GM18498 (cell line): ENCODE data around the gene CTDSP1.

Source experiments
- ATAC-seq: cut with Tn5 transposase; IDR thresholded peaks from one replicate; pipeline ENCODE4 v1.9.1; 2021; ENCODE audit warnings: mild to moderate bottlenecking, moderate library complexity; ENCODE audit not compliant: unreplicated experiment

Gene CTDSP1

DNA sequence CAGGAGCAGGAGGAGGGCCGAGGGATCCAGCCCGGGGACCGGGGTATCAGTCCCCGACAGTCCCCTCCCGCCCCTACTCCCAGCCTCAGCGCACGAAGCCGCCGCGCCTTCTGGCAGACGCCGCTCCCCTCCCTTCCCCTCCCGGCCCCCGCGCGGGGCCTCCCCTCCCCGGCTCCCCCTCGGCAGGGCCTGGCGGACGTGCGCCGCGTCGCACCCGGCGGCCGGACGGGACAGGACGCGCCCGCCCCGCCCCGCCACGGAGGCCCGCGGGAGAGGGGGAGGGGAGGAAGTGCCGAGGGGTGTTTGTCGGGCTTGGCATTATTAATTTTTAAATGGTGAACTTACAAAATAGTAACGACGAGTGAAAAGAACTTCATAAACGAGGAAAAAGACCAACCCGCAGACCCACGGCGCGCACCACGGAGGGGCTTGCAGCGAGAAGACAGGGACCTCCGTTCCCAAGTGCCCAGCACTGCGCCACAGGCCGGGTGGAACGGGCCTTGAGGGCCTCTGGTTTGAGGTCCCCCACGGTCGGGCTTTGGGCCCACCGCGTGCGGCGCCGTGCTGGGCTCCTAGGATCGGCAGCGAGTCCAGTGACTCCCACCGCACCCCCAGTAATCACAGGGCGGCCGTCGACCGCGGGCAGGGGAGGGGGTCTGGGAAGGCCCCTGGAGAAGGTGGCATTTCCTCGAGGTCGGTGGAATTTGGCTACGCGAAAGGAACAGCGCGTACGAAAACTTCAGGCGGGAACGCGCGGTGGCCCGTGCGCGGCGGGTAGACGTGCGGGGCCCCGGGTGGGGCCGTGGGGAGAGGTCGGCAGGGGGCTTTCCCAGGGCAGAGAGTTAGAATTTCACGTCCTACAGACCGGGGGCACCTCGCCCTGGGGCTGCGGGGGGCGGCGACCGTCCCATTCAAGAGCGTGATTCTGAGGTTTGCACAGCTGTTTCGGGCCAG, 954 bp upstream of the CTDSP1 start:
- ATAC-seq = peak; percentile 24

DNA sequence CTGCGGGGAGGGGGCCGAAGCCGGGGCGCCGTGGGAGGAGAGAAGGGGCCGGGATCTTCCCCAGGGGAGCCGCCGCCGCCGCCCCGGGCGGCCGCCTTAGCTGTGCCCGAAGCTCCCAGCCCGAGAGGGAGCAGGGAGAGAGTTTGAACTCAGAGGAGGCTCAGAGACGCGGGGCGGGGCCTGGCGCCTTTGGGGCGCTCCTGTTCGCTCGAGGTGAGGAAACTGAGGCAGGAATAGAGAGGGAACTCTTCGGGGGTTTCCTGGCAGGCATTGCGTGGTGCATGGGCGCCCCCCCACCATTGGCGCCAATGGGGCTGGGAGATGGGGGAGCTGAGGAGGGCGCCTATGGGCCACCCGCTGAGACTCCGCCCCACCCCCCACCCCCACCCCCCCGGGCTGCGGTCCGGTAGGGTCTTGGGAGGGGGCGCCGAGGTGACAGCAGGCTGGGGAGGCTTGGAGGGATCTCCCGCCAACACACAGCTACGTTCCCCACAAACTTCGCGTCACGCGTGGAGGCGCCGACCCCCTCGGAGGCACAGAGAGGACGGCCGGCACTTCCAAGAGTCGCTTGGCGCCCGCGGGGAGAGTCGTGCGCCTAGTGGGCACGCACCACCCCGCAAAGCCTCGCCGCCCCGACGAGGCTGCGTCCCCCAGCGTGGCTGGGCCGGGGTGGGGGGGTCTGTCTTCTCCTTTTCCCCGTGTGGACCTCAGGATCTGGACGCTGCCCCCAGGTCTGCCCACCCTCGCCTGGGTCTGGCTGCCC, 680 bp downstream of the CTDSP1 start:
- ATAC-seq = no peak

DNA sequence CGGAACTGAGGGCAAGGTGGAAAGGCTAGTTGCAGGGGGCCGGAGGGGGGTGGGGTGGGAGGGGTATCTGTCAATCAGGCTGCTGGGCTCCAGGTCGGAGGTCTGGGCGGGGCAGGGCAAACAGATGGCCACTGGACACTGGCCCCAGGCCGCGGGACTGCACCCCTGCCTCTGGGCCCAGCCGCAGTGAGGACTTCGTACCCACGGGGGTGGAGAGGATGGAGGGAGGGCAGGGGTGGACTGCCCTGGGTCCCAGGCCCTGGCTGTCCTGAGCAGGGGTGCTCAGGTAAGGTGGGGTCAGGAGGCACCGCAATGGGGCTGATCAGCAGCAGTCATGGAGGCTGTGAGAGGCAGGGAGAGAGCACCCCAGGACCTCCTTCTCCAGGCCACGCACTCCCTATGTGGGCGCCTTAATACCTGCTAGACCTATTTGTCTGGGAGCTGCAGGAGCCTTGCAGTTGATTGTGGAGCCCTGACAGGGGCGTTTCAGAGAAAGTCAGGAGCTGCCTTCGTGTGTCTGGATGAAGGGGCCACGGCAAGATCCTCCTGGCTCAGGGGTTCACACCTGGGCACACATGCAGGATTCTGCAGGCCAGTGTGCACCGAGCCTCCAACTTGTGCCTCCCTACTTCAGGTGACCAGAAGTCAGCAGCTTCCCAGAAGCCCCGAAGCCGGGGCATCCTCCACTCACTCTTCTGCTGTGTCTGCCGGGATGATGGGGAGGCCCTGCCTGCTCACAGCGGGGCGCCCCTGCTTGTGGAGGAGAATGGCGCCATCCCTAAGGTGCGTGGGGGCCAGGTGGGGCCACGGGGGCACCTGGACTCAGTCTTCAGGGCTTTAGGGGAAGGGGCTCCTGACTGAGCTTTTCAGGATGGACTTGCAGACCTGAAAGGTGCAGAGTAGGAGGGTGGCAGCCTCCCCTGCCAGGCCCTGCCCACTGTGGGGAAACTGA, 1.5 kb downstream of the CTDSP1 start:
- ATAC-seq = no peak

- ATAC-seq = no peak
Observed at GRCh38 chr2:218401890-218402289, 2.2 kb downstream of the CTDSP1 start.

DNA sequence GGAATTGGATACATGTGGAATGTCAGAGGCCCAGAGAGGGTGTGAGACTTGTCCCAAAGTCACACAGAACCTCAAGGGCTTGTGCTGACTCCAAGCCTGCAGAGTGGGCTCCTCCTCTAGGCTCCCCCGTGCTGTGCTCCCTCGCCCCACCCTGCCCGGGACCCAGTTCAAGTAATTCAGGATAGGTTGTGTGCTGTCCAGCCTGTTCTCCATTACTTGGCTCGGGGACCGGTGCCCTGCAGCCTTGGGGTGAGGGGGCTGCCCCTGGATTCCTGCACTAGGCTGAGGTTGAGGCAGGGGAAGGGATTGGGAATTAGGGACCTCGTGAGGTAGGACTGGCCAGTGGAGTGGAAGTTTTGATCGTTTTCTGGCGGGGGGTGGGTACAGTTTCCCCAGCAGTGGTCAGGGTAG, 2.8 kb downstream of the CTDSP1 start:
- ATAC-seq = no peak

DNA sequence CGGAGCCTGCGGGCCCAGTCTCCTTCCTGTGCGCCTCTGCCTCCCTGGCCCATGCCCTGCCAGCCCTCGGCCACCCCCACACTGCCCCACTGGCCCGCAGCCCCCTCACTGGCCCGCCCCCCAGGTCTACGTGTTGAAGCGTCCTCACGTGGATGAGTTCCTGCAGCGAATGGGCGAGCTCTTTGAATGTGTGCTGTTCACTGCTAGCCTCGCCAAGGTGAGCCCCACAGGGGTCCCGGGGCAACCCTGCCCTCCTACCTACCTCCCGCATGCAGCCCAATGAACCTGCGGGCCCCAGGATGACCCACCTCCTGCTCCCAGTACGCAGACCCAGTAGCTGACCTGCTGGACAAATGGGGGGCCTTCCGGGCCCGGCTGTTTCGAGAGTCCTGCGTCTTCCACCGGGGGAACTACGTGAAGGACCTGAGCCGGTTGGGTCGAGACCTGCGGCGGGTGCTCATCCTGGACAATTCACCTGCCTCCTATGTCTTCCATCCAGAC, 3.3 kb downstream of the CTDSP1 start:
- ATAC-seq = no peak

DNA sequence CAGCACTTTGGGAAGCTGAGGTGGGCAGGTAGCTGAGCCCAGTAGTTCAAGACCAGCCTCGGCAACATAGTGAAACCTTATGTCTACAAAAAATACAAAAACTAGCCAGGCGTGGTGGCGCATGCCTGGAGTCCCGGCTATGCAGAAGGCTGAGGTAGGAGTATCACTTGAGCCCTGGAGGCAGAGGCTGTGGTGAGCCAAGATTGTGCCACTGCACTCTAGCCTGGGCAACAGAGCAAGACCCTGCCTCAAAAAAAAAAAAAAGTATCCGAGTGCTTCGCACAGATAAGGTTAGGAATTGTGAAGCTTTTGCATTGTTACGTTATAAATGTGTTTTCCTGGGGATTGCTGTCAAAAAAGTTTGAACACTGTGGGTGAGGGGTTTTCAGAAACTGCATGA, 4.1 kb downstream of the CTDSP1 start:
- no peak for ATAC-seq

- ATAC-seq = no peak
Observed at GRCh38 chr2:218404351-218405085, 4.8 kb downstream of the CTDSP1 start.

GRCh38 chr2:218405086-218405745, 5.5 kb downstream of the CTDSP1 start:
- ATAC-seq = no peak

DNA sequence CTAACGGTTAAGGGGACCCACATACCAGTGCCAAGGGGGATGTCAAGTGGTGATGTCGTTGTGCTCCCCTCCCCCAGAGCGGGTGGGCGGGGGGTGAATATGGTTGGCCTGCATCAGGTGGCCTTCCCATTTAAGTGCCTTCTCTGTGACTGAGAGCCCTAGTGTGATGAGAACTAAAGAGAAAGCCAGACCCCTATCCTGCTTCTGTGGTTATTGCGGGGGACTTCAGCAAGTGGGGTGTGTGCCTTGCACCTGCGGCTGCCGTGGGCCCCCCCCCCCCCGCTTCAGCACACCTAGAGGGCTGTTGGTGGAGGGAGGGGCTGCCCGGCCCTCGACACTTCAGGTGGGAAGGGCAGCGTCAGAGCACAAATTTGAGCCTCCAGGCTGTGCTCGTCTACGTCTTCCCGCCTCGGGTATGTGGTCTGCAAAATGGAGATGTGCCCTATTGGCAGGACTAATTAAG, 6.1 kb downstream of the CTDSP1 start:
- ATAC-seq = no peak

- peak; percentile 87 for ATAC-seq
Observed at GRCh38 chr2:218406209-218406948, 6.7 kb downstream of the CTDSP1 start.

GRCh38 chr2:218406949-218407618, 7.4 kb downstream of the CTDSP1 start:
- peak; percentile 7 for ATAC-seq

DNA sequence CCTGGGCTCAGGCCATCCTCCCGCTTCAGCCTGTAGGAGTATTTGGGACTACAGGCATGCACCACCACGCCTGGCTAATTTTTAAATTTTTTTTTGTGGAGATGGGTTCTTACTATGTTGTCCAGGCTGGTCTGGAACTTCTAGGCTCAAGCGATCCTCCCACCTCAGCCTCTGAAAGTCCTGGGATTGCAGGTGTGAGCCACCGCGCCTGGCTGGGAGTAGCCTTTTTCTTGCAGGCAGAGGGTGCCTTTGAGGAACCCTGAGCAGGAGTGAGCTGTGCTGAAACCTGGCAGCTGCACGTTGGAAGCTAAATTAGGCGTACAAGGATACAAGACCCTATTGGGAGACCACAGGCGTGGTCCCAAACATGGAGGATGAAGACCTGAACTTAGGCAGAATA, 8.0 kb downstream of the CTDSP1 start:
- ATAC-seq = no peak

DNA sequence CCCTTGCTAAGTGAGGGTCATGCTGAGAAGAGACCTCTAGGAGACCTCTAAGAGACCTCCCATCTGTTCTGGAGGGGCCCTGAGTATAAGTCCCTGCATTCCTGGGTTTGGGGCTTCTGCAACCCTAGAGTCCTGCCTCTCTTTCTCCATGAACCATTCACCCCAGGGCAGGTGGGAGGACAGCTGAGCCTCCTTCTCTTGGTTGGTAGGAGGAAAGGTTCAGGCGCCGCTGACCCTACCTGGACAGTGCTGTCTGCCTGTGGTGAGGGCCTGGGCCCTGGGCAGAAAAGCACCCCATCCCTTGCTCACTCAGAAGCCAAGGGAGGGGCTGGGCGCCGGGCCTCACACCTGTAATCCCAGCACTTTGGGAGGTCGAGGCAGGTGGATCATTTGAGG, 18.7 kb downstream of the CTDSP1 start:
- ATAC-seq = no peak

DNA sequence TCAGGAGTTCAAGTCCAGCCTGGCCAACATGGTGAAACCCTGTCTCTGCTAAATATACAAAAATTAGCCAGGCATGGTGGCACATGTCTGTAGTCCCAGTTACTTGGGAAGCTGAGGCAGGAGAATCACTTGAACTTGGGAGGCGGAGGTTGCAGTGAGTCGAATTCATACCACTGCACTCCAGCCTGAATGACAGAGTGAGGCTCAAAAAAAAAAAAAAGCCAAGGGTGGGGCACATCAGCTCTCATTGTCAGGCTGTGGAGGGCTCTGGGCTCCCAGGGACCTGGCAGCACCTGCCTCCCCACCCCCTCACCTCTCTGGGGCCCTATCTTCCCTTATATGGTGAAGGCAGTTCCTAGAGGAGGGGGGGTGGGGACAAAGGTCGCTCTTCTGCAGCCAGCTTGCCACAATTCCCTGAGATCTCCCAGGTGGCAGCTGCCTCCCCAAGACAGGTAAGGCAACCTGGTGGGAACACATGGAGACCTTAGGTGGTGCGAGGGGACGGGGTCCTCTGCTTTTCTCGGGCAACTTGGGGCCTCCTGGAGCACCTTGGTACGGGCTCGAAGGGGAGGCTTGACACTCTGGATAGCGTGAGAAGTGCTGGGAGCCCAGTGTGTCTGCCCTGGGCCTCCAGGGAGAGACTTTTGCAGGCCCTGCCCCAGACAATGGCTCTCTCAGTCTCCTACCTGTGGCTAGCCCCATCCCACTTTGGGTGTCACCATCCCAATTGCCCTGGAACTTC, 19.2 kb downstream of the CTDSP1 start, which contains the start of gene VIL1:
Gene VIL1, plus strand, starts transcription at position 407 of the 742 bp plus-strand sequence. CDS start 4,656 bp downstream, outside the sequence.
- no peak for ATAC-seq

- no peak for ATAC-seq
Observed at GRCh38 chr2:218419630-218420216, 20.1 kb downstream of the CTDSP1 start.

GRCh38 chr2:218421027-218421426, 21.4 kb downstream of the CTDSP1 start:
- ATAC-seq = no peak
